HG02981 (cell line): Measurements from ENCODE around the gene TTC33.
"Not testable (repeated sequence)": the region's sequence is repeated elsewhere in the genome, so short reads cannot be mapped to it uniquely, and the experiment has no call there.

Experiments
- ATAC-seq: cut with Tn5 transposase; IDR thresholded peaks from one replicate; pipeline ENCODE4 v1.9.1; 2021; ENCODE audit warnings: mild to moderate bottlenecking, moderate library complexity; ENCODE audit not compliant: unreplicated experiment

Gene TTC33

GRCh38 chr5:40780199-40780598, 24.4 kb upstream of the TTC33 start:
- ATAC-seq = no peak

- ATAC-seq = no peak
Measured at GRCh38 chr5:40779561-40779960, 23.8 kb upstream of the TTC33 start.

DNA sequence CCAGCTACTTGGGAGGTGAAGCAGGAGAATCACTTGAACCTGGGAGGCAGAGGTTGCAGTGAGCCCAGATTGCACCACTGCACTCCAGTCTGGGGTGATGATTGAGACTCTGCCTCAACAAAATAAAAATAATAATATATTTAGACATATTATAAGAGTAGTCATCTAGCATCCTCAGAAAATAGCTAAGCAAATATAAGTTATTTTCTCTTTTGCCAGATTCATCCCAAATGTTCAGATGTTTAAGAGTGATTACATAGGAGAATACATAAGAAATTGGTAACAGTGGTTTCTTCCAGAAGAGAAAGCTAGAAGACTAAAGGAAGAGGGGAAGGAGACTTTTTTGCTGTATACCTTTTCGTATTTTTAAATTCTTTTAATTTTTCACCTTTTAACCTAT, 22.4 kb upstream of the TTC33 start:
- ATAC-seq = no peak

DNA sequence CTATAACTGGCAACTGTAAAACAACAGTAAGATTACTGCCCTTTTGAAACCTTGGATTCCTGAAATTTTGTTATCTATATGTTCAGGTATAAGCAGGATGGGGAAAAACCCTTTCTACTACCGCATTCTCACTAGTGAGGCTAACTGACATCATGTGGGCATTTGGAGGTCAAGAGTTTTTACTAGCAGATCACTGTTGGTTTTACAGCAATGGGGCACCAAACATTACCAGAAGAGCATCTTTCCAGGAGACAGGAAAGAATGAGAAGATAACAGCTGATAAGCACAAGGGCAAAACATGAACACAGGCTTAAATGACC, 20.9 kb upstream of the TTC33 start:
- no peak for ATAC-seq

DNA sequence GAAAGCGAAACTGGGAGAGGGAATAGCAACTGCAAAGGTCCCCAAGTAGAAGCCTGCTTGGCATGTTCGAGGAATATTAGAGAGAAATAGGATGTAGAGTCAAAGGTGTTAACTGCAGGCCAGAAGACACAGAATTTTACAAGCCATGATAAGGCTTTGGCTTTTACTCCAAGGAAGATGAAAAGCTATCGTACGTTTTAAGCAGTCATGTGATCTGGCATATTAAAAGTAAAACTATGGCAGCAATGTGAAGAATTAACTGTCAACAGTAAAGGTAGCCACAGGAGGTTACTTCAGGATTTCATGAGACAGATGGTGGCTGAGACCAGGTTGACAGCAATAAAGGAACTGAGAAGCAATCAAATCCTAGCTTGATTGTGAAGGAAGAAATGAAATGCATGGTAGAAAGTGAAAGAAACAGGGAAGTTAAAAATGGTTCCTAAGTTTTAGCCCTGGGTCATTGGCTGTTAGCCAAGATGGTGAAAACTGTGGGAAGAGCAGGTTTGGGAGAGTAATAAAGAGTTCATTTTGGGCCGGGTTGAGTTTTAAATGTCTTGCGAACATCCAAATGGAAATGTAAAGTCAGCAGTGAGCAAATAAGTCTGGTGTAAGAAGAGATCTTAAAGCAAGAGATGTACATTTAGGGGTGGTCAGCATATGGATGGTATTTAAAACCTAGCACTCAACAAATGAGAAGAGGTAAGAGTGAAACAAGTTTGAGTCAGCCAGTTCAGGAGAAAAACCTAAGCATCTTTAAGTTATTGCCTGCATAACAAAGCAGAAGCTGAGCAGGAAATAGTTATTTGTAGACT, 20.3 kb upstream of the TTC33 start:
- ATAC-seq = no peak

- ATAC-seq = no peak
Measured at GRCh38 chr5:40775085-40775845, 19.5 kb upstream of the TTC33 start.

DNA sequence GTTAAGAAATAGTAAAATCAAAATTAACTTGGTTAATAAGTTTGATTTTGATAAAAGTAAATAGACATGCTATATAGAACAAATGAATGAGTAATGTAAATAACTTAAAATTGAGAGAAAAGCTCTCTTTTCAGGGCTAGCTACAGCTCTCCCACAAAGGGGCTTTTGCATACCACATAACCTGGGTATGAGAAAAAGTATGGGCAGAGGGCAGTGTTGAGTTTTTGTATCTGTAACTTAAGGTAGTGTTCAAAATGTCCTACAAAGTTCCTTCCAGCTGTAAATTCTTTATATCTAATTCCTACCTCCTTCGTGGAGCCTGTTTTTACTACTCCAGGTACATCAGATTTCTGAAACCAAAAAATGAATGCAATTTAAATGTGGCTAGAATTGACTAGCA, 18.9 kb upstream of the TTC33 start:
- no peak for ATAC-seq

DNA sequence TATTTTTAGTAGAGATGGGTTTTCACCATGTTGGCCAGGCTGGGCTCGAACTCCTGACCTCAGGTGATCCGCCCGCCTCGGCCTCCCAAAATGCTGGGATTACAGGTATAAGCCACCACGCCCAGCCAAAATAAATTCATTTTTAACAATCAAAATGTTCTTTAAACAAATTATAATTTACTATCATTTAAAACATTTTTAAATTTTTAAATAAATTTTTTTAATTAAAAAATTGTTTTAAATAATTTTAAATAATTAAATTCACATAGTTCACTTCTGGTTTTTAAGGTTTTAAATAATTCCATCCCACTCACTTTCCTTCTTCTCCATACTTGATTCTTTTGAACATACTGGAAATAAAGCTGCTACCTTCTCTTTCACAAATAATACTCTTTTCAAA, 15.0 kb upstream of the TTC33 start:
- no peak for ATAC-seq

DNA sequence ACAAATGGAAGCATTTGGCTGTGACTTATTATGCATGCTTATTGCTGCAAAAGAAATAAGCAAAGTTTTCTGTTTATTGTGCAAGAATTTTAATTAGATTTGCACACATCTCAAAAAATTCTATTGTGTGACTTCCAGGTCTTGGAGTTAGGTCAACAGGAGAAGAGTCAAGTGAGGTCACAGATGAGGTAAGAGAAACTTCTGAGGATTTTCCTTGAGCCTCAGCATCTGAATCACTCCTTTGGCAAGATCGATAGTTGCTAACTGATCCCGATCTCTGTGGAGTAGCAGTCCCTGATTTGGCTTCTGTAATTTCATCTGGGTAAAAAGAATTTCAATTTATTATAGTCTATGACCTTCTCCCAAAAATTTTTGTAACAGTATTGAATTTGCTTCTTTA, 6.9 kb upstream of the TTC33 start:
- ATAC-seq = no peak

DNA sequence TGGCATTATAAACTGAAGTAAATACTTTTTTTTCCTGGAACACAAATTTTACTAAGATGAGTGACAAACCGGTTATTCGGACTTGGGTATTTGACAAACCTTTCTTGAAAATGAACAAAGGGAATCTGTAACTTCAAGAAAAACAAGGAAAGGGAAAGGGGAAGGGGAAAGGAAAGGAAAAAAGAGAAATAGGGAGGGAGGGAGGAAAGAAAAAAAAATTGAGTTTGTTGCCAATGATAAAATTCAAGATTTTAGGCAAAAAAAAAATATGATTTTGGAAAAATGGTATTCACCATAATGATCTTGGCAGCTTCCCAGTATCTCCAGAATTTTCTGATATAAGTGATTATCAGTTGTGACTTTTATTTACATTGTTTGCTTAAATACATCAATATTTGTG, 1.6 kb upstream of the TTC33 start:
- ATAC-seq = no peak

GRCh38 chr5:40755093-40755406, 711 bp downstream of the TTC33 start:
- ATAC-seq = peak; percentile 72

- ATAC-seq = peak; percentile 23
Measured at GRCh38 chr5:40754381-40755092, 1.2 kb downstream of the TTC33 start.

DNA sequence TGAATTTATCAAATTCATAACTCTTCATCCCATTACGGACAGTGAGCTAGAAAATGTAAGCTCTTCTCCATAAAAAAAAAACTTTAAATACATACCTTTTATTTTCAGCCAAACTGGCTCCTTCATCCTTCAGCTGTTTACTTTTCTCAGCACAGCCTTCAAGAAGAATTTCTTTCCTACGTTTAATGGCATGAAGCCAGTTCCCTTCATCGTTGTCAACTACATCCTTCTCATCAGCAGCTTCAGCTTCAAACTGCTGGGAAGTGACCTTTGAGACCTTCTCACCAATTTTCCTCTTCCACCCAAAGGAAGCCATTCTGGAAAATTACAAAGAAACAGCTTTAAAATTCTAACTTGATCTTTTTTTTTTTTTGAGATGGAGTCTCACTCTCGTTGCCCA, 9.1 kb downstream of the TTC33 start:
- ATAC-seq = no peak

GRCh38 chr5:40743771-40744170, 12.0 kb downstream of the TTC33 start:
- ATAC-seq = no peak

GRCh38 chr5:40738502-40738901, 17.3 kb downstream of the TTC33 start:
- no peak for ATAC-seq

DNA sequence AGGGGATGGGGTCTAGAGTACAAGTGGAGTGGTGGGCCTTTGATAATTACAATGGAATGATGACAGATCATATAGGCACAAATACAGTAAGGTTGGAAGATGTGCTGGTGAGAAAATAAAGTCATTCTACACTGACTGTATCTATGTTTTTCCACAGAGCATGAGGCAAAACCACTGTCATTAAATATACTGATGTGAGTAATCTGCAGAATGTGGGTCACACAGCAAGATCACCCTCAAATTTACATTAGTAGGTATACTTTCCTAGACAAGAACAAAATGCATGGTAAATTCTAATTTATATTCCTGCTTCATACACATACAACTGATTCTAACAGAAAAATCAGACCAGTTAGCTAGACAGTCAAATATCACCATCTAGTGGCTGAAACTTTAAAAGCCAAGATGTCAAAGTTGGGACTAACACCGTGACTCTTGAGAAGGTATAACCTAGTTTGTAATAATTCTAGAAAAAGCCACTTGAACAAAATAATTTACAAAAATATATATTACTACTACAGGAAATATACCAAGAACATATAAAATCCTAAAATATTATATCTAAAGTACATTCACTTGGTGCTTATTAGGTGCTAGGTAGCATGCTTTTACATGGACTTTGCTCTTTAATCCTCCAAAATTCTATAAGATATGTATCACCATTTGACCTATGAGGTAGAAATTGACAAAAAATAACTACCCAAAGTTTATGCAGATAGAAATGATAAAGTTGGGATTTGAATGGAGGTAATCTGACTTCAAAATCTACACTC, 19.5 kb downstream of the TTC33 start:
- ATAC-seq = peak; percentile 72

- no peak for ATAC-seq
Measured at GRCh38 chr5:40735609-40736008, 20.2 kb downstream of the TTC33 start.

- no peak for ATAC-seq
Measured at GRCh38 chr5:40734986-40735385, 20.8 kb downstream of the TTC33 start.

DNA sequence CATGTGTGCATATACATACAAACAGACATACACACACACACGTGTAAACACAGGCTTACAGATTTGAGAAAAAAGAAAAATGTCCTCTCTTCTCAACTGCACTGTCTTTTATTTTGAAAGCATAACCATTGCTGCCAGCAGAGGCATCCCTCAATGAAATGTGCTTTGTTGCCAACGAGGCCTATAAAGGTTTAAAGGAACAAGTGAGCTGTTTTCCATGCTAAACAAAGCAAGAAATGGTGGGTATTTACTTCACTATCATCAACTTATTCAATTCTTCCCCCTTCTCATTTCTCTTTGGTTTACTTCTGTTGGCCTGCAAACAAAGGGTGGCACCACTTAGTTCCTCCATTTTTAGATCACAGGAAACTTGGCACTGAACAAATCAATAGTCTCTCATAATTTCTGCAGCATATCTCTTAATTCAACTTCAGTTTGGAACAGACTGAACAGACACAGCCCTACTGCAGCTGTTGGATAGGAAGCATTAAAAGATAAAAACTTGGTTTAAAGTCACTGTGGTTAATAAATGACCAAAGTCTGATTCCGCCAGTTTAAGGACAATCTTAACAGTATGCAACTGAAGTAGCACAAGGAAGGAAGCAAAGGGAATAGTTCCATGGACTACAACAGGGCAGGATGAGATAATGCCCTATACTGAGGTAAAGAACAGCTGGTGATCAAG, 21.7 kb downstream of the TTC33 start:
- ATAC-seq = no peak

GRCh38 chr5:40733434-40733833, 22.3 kb downstream of the TTC33 start:
- ATAC-seq = no peak

DNA sequence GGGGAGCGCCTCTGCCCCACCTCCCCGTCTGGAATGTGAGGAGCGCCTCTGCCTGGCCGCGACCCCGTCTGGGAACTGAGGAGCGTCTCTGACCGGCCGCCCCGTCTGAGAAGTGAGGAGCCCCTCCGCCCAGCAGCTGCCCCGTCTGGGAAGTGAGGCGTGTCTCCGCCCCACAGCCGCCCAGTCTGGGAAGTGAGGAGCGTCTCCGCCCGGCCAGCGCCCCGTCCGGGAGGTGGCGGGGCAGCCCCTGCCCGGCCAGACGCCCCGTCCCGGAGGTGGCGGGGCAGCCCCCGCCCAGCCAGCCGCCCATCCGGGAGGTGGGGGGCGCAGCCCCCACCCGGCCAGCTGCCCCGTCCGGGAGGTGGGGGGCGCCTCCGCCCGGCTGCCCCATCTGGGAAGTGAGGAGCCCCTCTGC, 33.3 kb downstream of the TTC33 start:
- not testable (repeated sequence) for ATAC-seq
